HG03442 (cell line): Measurements from ENCODE around the gene C12orf43.
A peak's percentile ranks its signal among the peaks of the same experiment; 100 is the strongest.
"Not testable (repeated sequence)": the region's sequence is repeated elsewhere in the genome, so short reads cannot be mapped to it uniquely, and the experiment has no call there.

Experiments
- ATAC-seq: cut with Tn5 transposase; IDR thresholded peaks from one replicate; pipeline ENCODE4 v1.9.1; 2021; ENCODE audit warnings: mild to moderate bottlenecking, moderate library complexity; ENCODE audit not compliant: unreplicated experiment

C12orf43 gene, protein sequence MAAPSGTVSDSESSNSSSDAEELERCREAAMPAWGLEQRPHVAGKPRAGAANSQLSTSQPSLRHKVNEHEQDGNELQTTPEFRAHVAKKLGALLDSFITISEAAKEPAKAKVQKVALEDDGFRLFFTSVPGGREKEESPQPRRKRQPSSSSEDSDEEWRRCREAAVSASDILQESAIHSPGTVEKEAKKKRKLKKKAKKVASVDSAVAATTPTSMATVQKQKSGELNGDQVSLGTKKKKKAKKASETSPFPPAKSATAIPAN

DNA sequence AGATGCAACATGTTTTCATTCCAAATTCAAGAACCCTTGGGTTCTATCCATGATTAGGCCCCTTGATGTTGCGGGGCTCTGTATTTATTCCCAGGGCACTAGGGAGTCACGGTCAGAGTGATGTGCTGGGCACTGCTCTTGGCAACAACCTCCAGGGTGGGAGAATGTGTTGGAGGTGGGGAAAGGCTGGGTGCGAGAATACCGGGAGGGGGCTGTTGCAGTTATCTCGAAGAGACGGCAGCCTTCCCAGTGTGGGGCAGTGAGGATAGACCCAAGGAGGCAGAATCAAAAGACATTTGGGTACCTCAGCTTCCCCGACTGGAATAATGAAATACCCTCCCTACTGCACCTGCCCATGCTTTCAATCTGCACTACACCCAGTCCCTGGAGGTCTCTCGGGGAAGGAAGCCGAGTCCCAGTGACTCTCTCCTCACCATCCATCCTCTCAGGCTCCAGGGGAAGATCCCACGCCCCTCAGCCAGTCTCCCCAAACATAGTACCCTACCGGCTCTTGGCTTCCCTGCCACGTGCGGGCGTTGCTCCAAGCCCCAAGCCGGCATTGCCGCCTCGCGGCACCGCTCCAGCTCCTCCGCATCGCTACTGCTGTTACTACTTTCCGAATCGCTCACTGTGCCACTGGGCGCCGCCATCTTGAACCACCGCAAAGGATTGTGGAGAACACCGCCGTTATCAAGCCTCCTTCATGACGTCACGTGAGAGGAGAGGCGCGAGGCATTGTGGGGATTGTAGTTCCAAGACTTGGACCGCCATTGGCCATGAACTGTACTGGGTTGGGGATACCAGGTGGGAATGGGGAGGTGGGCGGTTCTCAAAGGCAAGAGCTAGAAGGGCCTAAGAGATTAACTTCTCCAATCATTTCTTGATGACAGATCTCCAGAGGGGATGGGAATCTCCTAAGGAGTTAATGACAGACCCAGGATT, at the start of gene C12orf43:
Gene C12orf43, minus strand, starts transcription at position 663 of the 942 bp plus-strand sequence. Its CDS starts 13 bp downstream, at position 650.
- ATAC-seq: peak; percentile 96

DNA sequence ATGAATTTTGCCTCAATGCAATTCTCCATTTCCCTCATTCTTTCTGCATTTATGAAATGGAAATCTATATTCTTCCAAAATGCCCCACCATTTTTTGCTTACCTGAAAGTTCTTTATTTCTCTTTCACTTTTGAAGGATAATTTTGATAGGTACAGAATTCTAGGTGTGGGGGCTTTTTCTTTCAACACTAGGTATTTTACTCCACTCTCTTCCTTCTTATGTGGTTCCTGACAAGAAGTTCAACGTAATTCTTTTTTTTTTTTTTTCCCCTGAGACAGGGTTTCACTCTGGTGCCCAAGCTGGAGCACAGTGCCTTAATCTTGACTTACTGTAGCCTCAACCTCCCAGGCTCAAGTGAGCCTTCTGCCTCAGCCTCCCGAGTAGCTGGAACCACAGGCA, 49.1 kb upstream of the C12orf43 start:
- ATAC-seq: no peak

DNA sequence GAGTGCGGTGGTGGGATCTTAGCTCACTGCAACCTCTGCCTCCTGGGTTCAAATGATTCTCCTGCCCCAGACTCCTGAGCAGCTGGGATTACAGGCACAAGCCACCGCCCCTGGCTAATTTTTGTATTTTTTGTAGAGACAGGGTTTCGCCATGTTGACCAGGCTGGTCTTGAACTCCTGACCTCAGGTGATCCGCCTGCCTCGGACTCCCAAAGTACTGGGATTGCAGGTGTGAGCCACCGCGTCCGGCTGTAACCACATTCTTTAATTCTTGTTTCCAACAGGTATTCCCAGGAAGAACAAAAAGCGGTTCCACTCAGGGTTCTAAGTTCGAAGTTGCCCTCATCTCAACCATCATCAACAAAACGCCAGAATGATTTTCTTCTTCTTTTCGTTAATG, 48.3 kb upstream of the C12orf43 start:
- ATAC-seq: not testable (repeated sequence)

DNA sequence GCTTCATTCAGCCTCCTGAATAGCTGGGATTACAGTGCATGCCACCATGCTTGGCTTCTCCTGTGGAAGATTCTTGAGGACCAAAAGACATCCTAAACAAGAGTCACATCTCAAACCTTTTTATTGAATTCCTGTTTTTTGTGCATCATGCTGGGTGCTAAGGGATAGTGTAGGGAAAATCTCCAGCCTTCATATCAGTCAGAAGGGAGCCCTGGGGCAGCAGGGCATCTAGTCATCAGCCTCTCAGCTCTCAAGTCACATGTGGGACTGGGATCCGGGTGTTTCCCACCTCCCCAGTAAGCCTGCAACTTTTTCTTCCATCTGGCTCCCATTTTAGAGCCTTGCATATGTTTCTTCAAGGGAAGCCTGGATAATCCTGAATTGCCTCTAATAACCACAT, 47.8 kb upstream of the C12orf43 start:
- no peak for ATAC-seq

DNA sequence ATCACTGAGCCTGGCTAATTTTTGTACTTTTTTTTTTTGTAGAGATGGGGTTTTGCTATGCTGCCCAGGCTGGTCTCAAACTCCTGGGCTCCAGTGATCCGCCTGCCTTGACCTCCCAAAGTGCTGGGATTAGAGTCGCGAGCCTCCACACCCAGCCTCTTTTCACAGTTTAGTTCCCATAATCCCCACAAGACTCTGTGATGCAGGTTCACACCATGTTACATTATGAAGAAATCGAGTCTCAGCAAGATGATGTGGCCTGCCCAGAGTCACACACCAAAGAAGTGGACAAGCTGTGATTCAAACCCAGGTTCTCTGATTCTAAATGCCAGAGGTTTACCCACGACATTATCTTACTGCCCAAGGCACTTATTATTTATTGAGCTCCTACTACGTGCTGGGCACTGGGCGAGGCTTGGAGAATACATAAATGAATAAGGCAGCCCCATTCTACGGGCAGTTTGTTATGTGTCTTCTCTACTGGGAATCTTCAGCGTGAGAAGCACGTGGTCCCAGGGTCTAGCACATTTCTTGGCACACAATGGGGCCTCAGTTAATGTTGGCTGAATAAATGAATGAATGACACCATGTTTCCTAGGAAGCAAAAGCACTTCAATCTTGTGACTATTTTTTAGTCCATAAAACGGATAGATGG, 46.2 kb upstream of the C12orf43 start:
- no peak for ATAC-seq

DNA sequence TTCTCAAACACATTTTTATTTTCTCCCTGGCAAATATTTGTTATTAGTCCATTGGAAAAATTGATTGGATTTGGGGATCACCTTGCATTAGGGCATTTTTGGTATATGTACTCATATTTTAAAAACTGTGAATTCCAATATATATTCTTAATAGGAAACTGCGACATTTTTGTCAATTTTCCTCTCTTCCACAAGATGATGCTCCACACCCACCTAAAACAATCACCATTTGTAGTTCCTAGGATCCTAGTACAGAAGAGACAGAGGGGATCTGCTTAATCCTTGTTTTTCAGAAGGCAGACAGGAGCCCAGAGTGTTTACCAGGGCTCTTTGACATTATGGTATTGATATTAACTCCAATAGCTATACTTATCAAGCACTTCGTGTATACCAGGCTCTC, 45.5 kb upstream of the C12orf43 start:
- ATAC-seq: no peak

DNA sequence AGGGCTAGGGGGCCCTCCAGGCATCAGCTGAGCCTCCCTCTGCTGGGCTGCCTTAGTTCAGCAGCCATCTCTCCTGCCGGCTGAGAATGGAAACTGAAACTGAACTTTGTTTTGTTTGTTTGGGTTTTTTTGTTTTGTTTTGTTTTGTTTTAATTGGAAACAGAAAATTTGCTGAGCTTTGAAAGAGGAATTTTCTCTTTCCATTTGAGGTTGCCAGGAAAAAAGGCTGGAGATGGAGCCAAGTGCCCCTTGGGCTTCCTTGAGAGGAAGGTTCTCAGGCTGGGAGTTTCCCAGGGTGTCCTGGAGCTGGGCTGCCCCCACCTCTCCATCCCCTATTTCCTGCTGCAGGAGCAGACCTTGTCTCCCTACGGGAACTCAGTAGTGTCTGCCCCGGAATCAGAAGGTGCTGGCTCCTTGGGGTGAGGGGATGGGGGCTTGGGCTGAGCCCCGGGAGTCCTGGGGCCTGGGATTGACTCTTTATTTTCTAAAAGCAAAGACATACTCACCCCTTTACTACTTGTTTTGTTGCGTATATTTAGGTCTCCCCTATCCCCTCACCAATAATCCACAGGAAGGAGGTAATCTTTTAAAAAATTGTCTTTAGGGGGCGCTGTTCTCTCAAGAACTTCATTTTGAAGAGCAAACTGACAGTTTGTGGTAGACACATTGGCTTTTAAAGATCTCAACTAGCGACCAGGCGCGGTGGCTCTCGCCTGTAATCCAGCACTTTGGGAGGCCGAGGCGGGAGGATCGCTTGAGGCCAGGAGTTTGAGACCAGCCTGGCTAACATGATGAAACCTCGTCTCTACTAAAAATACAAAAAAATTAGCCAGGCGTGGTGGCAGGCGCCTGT, 44.1 kb upstream of the C12orf43 start:
- peak; percentile 73 for ATAC-seq

DNA sequence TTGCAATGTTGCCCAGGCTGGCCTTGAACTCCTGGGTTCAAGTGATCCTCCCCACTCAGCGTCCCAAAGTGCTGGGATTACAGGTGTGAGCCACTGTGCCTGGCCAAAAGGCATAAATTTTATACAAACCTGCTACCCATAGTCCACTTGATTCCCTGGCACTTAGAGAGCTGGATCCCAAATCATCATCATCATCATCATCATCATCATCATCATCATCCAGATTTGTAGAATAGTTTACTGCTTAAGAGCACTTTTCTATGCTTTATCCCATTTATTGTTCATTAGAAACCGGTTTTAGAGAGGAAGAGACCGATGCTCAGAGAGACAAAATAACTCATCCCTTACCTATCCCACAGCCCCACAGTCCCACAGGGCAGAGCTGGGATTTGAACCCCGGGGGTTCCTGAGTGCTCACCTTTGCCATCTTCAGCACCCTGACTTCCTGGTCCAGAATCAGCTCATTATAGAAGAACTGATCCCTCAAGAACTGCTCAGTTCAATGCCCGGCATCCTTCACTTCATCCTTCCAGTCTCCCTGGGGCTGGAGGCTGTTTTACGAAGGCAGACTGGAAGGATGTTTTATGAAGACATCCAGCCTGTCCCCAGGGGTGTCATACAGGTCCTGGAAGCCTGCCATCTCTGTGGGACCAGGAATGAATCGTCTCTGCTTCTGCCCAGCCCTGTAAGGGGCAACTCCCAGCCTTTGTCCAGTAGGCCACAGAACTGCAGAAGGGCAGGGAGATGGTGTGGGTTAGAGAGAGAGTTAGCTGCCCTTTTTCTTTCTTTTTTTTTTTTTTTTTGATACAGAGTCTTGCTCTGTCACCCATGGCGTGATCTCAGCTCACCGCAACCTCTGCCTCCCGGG, 43.0 kb upstream of the C12orf43 start:
- peak; percentile 10 for ATAC-seq

DNA sequence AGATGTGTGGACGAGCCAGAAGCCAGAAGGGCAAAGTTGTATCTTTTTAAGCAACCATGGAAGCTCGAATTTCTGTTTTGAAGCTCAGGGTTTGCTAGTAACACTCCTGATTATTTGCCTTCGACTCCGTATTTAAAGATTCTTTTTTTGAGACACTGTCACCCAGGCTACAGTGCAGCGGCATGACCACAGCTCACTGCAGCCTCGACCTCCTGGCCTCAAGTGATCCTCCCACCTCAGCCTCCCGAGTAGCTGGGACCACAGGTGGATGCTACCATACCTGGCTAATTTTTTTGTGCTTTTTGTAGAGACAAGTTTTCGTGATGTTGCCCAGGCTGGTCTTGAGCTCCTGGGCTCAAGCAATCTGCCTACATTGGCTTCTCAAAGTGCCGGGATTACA, 41.5 kb upstream of the C12orf43 start:
- ATAC-seq: no peak

DNA sequence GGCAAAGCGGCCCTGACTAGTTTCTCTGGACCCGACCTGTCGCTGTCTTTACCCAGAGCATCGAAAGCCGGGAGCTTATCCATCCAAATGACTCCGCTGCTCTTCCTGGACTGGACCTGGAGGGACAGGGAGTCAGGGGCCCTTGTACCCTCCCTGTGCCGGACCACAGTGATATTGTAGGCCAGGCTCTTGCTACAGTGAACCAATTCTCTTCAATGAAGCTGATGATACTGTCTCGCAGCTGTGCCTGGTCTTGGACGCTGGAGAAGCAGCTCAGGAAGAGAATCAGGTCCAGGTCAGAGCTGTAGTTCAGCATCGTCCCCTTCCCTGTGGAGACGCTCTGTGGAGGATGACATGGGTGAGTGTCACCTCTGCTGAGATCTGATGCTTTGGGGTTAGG, 37.4 kb upstream of the C12orf43 start:
- no peak for ATAC-seq

DNA sequence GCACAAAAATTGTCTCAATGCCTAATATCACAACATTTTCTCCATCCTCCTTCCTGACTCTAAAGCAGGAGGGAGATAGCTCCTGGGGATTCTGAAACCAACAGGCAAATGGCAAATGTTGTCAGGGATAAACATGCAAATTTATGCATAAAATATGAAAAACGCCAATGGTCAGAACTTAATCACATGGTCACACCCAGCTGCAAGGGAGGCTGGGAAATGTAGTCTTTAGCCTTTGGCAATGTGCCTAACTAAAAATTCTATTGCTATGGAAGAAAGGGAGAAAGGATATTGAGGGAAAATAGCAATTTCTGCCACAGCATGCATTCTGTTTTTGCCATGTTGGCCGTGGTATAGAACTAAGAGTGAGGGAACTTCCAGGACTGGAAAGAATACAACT, 34.4 kb upstream of the C12orf43 start:
- ATAC-seq: no peak

DNA sequence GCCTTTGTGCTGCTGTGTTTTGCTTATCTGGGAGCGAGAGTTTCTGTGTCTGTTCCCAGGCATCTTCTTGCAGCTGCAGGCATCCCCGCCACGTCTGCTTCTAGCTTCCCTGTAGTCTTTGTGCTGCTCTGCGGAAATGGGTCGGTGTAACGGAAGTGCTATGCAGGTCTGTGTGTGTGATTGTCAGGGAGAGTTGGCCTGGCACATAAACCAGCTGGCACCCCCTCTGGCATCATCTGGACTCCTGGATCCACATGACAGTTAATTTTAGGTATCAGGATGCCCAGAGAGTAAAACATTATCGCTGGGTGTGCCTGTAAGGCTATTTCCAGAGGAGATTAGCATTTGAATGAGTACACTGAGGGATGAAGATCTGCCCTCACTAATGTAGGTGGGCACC, 32.2 kb upstream of the C12orf43 start:
- no peak for ATAC-seq

DNA sequence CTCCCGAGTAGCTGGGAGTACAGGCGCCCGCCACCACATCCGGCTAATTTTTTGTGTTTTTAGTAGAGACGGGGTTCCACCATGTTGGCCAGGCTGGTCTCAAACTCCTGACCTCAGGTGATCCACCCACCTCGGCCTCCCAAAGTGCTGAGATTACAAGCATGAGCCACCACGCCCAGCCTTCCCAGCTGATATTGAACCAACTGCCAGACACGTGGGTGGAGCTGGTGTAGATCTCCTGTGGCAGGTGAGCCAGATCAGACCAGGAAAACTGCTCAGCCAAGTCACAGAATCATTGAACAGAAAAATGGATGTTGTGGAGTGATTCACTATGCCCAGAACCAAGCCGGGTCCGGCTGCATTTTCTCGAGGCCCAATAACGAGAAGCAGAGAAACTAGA, 31.1 kb upstream of the C12orf43 start:
- ATAC-seq: not testable (repeated sequence)

DNA sequence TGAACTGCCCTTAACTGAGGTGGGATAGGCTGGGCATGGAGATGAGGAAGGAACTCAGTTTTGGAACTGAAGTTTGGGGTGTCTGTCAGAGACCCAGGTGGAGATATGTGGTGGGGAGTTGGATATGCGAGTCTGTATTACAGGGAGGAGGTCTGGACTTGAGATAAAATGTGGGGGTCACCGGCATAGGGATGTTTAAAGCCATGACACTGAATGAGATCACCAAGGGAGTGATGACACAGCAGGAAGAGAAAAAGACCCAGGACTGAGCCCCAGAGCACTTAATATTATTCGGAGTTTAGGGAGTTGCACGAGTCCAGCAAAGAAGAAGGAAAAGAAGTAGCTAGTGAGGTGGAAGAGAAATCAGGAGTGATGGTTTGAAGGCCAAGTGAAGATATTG, 26.8 kb upstream of the C12orf43 start:
- ATAC-seq: no peak

DNA sequence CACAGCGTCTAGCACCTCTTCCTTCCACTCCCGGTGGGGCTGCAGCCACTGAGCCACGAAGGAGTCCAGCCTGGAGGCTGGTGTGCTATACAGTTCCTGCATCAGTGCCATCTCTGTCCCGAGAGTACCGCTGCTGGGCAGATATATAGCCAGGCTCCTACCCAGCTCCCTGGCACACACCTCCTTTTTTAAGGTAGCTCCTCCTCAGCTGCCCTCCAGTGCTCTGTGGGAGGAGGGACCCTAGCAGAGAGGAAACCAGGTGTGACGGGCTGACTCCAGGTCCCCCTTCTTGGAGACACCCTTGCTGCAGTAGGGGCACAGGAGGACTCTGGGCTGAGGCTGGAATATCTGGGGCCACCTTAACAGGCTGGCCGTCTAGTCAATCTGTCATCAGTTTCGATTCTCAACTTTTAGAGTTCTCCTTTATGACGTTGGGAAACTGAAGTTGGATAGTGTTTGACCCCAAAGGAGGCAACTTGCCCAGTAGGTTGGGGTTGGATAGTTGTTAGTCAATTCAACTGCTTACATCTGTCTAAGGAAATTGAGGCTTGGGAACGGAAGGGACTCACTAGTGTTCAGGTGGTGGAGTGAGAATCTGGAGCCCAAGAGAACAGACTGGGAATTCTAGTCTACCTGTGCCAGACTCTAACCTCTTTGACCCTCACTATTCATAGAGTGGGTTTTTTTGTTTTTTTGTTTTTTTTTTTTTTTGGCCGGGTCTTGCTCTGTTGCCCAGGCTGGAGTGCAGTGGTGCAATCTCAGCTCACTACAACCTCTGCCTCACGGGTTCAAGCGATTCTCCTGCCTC, 22.8 kb upstream of the C12orf43 start, which contains the start of gene OASL:
Gene OASL, minus strand, starts transcription at position 386 of the 808 bp plus-strand sequence. Its CDS starts 275 bp downstream, at position 111.
- peak; percentile 58 for ATAC-seq

DNA sequence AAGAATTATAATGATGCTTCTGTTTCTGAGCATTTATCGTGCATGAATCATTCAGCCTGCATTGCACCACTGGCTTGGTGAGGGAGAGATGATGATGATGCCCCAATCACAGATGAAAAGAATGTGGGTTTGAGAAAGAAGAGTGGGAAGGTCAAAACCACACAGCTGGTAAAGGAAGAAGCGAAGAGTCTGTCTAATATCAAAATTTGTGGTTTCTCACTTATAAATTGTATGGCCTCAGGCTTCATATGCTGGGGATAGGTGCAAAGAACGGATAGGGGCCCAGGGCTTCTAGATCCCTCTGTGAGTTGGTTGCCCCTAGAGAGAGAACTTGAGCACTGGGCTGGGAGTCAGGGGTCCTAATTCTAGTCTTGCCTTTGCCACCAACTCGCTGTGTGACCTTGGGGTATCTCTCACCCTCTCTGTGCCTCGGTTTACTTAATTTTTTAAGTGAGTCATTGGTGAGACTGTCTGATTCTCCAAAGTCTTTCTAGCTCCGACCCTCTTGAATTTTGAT, 20.6 kb upstream of the C12orf43 start:
- no peak for ATAC-seq

DNA sequence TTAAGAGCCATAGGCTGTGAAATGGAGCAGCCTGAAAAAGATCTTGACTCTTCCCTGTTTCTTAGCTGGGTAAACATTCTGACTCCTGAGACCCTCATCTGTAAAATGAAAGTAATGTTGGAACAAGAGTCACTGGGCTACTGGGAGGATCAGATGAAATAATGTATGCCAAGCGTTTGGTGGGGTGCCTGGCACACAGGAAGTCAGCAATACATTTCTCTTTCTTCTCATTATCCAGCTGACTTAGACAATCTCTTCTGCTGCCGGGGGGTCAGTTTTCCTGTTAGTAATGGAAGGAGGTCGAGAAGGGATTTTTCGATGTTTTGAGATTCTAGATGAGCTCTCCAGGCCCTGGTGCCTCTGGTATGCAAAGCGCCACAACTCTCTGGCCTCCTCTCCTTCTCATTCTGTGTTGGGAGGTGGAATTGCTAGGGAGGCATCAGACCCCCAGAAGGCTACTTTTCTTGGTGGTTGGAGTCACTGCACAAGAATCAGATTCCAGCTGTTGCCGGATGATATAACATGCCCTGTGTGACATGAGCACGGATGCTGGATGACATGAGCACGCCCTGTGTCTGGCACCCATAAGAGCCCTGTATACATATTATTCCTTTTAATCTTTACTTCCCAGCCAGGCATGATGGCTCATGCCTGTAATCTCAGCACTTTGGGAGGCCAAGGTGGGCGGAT, 18.5 kb upstream of the C12orf43 start:
- no peak for ATAC-seq
